ENCODE results near the gene ABRACL.
"Not testable (repeated sequence)": the region's sequence is repeated elsewhere in the genome, so short reads cannot be mapped to it uniquely, and the experiment has no call there.

DNA sequence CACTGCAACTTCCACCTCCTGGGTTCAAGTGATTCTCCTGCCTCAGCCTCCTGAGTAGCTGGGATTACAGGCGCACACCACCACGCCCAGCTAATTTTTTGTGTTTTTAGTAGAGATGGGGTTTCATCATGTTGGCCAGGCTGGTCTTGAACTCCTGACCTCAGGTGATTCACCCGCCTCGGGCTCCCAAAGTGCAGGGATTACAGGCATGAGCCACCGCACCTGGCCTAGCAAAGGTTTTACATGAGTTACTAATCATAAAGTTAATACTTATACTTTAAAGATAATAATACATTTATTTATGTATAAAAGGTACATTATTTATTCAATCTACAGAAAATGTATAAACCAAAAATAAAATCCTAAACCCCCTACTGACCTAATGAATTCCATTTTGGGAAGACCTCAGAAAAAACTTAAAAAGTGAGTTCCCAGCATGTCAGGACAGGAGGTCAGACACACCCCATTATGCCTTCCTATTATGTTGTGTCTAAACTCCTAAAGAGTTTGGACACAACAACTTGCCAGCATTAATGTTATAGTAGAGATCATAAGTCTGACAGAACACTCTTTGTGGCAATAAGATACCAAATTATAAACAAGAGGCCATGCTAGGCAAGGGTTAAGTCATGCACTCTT lies 21.7 kb downstream of the ABRACL start:
- TF ChIP-seq EZH2 (IDR thresholded peaks at IDR 0.05; ENCODE audit: insufficient read depth, low read length) = not testable (repeated sequence)
- TF ChIP-seq, protein P1, sequence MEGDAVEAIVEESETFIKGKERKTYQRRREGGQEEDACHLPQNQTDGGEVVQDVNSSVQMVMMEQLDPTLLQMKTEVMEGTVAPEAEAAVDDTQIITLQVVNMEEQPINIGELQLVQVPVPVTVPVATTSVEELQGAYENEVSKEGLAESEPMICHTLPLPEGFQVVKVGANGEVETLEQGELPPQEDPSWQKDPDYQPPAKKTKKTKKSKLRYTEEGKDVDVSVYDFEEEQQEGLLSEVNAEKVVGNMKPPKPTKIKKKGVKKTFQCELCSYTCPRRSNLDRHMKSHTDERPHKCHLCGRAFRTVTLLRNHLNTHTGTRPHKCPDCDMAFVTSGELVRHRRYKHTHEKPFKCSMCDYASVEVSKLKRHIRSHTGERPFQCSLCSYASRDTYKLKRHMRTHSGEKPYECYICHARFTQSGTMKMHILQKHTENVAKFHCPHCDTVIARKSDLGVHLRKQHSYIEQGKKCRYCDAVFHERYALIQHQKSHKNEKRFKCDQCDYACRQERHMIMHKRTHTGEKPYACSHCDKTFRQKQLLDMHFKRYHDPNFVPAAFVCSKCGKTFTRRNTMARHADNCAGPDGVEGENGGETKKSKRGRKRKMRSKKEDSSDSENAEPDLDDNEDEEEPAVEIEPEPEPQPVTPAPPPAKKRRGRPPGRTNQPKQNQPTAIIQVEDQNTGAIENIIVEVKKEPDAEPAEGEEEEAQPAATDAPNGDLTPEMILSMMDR (IDR thresholded peaks at IDR 0.05; ENCODE audit: insufficient read depth, low read depth, low read length) = not testable (repeated sequence)

All from astrocyte (in vitro differentiated cells and primary cell).